ENCODE results near the gene VSTM5. TPM values are rescaled to one million over a fixed set of nuclear protein-coding genes. Genes with fewer than 3 reads are reported as not detected.

Gene VSTM5
- polyA plus RNA-seq, 3 donors: not detected

GRCh38 chr11:93784145-93784934 is 66.1 kb downstream of the VSTM5 start, which contains the start of gene MED17:
Gene MED17 (plus strand): TSS chr11:93784282. CDS start chr11:93784514, 232 bp downstream.
- peaks cover 57% of the 10 kb centered on the region for H3K79me2 ChIP-seq (ENCODE audit: insufficient read depth, low read length)
- peaks cover 17% of the 10 kb centered on the region in 2 donors for H3K36me3 ChIP-seq (replicated peaks in 1 of 2; ENCODE audit: control insufficient read depth in 1 of 2, insufficient read depth in 2 of 2, low read length in 2 of 2)
- peak within 1 kb of the TSS; percentile 93 for H3K4me2 ChIP-seq (replicated peaks; ENCODE audit: extremely low read depth, low read length, poor library complexity, severe bottlenecking)
- H3K27me3 ChIP-seq (ENCODE audit: control insufficient read depth in 2 of 2, insufficient read depth in 2 of 2, low read length in 2 of 2): no peaks in the 10 kb centered on the region
- Mint-ChIP-seq H3K27ac (peak within 1 kb of the TSS; percentile 67 to 97 (median 90)), H3K9me3 (peaks cover 0 to 3% (median 0%) of the 10 kb centered on the region in 7 donors), H3K27me3 (ENCODE audit: low read depth in 3 of 3) (no peaks in the 10 kb centered on the region), H3K36me3 (peaks cover 6 to 27% of the 10 kb centered on the region in 2 donors), H3K4me3 (peak within 1 kb of the TSS; percentile 96 to 98), H3K4me1 (peaks cover 33% of the 10 kb centered on the region)
- TF ChIP-seq CTCF (IDR thresholded peaks at IDR 0.05): peak; percentile 59
- peak within 1 kb of the TSS; percentile 72 to 97 (median 95) for H3K4me3 ChIP-seq (replicated peaks in 1 of 3; ENCODE audit: low read depth in 2 of 3, low read length in 3 of 3)
- H3K9me3 ChIP-seq (replicated peaks in 1 of 2; ENCODE audit: control insufficient read depth in 1 of 2, insufficient read depth in 1 of 2, low read length in 2 of 2): no peaks in the 10 kb centered on the region
- H3K27ac ChIP-seq (ENCODE audit: low read depth in 1 of 2, low read length in 2 of 2): peak within 1 kb of the TSS; percentile 94 to 96
- H4K20me1 ChIP-seq (ENCODE audit: insufficient read depth, low read length): peaks cover 49% of the 10 kb centered on the region
- under 1% methylated on average over 71 of the region's 72 CpGs for WGBS (ENCODE audit: insufficient coverage)
- intact Hi-C loops (cut with micrococcal nuclease): loop anchor here (5.0 kb wide), 2 partner anchors 42 to 547 kb away; partner anchors contain the start of genes C11orf54 (in 2 of the 2) and TAF1D (in 2 of the 2)
- peak within 1 kb of the TSS; percentile 92 for H2AFZ ChIP-seq (ENCODE audit: insufficient read depth, low read depth, low read length, poor library complexity, severe bottlenecking)
- peak; percentile 83 to 89 (median 88) for DNase-seq
- peak within 1 kb of the TSS; percentile 95 for H3K9ac ChIP-seq (ENCODE audit: insufficient read depth, low read length, poor library complexity, severe bottlenecking)
- H3K4me1 ChIP-seq (ENCODE audit: control insufficient read depth in 1 of 2, insufficient read depth in 2 of 2, low read length in 2 of 2): peaks cover 16 to 34% of the 10 kb centered on the region in 2 donors

GRCh38 chr11:93783765-93784144 is 66.7 kb downstream of the VSTM5 start:
- Histone ChIP-seq H3K36me3 (replicated peaks in 1 of 2; ENCODE audit: control insufficient read depth in 1 of 2, insufficient read depth in 2 of 2, low read length in 2 of 2) (peaks cover 11% of the 10 kb centered on the region in 2 donors), H3K4me3 (replicated peaks in 1 of 3; ENCODE audit: low read depth in 2 of 3, low read length in 3 of 3) (peak overlapping the region; percentile 72 to 97 (median 95)), H3K9ac (ENCODE audit: insufficient read depth, low read length, poor library complexity, severe bottlenecking) (peak overlapping the region; percentile 95), H3K4me1 (ENCODE audit: control insufficient read depth in 1 of 2, insufficient read depth in 2 of 2, low read length in 2 of 2) (peaks cover 16 to 34% of the 10 kb centered on the region in 2 donors), H4K20me1 (ENCODE audit: insufficient read depth, low read length) (peaks cover 44% of the 10 kb centered on the region), H2AFZ (ENCODE audit: insufficient read depth, low read depth, low read length, poor library complexity, severe bottlenecking) (peak overlapping the region; percentile 92), H3K79me2 (ENCODE audit: insufficient read depth, low read length) (peaks cover 51% of the 10 kb centered on the region), H3K27me3 (ENCODE audit: control insufficient read depth in 2 of 2, insufficient read depth in 2 of 2, low read length in 2 of 2) (no peaks in the 10 kb centered on the region), H3K9me3 (replicated peaks in 1 of 2; ENCODE audit: control insufficient read depth in 1 of 2, insufficient read depth in 1 of 2, low read length in 2 of 2) (no peaks in the 10 kb centered on the region), H3K4me2 (replicated peaks; ENCODE audit: extremely low read depth, low read length, poor library complexity, severe bottlenecking) (peak overlapping the region; percentile 93), H3K27ac (ENCODE audit: low read depth in 1 of 2, low read length in 2 of 2) (peak overlapping the region; percentile 94 to 96)
- Mint-ChIP-seq H3K4me1 (peaks cover 33% of the 10 kb centered on the region), H3K36me3 (peaks cover 4 to 21% of the 10 kb centered on the region in 2 donors), H3K4me3 (peak overlapping the region; percentile 96 to 98), H3K27ac (peak overlapping the region; percentile 67 to 97 (median 90)), H3K9me3 (peaks cover 0 to 3% (median 0%) of the 10 kb centered on the region in 7 donors), H3K27me3 (ENCODE audit: low read depth in 3 of 3) (no peaks in the 10 kb centered on the region)
- WGBS (ENCODE audit: insufficient coverage): 0% methylated on average over 9 of the region's 10 CpGs
- DNase-seq: no peak
- TF ChIP-seq CTCF (IDR thresholded peaks at IDR 0.05): no peak
- intact Hi-C loops (cut with micrococcal nuclease): loop anchor here (5.0 kb wide), 2 partner anchors 41 to 546 kb away; partner anchors contain the start of genes C11orf54 (in 2 of the 2) and TAF1D (in 2 of the 2)
